ENCODE measurements around the gene DENND1A. TPM values are rescaled to one million over a fixed set of nuclear protein-coding genes. Genes with fewer than 3 reads are reported as not detected.

DENND1A gene
- total and polyA plus RNA-seq, 2 of the 13 experiments (the other 11 are each of a cell fraction or from before 2014, with no cell fraction given): 14.8 to 30.1 TPM

DNA sequence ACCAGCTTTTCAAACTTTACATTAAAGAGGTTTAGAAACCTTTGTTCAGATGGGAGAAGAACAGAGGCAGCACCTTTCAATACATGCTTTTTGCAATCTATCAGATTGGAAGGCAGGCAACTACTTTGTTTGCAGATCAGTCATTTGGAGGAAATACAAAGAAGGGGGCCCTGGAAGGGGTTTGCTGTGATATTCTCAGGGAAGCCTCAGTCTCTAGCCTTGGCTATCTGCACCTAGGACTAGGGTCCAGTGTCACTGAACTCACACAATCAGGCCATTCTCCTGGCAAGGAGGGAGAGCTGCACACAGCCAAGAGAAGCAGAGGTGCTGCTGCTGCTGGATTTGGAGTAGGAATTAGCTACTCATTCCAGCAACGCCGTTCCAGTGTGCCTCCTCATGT, 494.5 kb downstream of the DENND1A start (continued):
- TF ChIP-seq, protein P1, sequence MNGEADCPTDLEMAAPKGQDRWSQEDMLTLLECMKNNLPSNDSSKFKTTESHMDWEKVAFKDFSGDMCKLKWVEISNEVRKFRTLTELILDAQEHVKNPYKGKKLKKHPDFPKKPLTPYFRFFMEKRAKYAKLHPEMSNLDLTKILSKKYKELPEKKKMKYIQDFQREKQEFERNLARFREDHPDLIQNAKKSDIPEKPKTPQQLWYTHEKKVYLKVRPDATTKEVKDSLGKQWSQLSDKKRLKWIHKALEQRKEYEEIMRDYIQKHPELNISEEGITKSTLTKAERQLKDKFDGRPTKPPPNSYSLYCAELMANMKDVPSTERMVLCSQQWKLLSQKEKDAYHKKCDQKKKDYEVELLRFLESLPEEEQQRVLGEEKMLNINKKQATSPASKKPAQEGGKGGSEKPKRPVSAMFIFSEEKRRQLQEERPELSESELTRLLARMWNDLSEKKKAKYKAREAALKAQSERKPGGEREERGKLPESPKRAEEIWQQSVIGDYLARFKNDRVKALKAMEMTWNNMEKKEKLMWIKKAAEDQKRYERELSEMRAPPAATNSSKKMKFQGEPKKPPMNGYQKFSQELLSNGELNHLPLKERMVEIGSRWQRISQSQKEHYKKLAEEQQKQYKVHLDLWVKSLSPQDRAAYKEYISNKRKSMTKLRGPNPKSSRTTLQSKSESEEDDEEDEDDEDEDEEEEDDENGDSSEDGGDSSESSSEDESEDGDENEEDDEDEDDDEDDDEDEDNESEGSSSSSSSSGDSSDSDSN (CRISPR knock-in tag; IDR thresholded peaks at IDR 0.05): no peak
- peak; percentile 25; the same call in 1 of the 2 replicates for TF ChIP-seq FOXA3 (CRISPR knock-in tag; IDR thresholded peaks at IDR 0.05)
- TF ChIP-seq TCF7 (IDR thresholded peaks at IDR 0.05; ENCODE audit: low read depth): 0 out of 2 replicates have a peak, but pooled peaks have one; percentile 26
- no peak for TF ChIP-seq SCMH1 (CRISPR knock-in tag; IDR thresholded peaks at IDR 0.05; ENCODE audit: borderline replicate concordance)
- TF ChIP-seq EHMT2 (IDR thresholded peaks at IDR 0.05; ENCODE audit: borderline replicate concordance, low read depth, low read length): no peak
- peak; percentile 35; the same call in 1 of the 2 replicates for TF ChIP-seq RXRB (CRISPR knock-in tag; IDR thresholded peaks at IDR 0.05; ENCODE audit: borderline replicate concordance)
- no peak for TF ChIP-seq SRSF1 (optimal IDR thresholded peaks at IDR 0.05; ENCODE audit: low read depth, low read length)
- TF ChIP-seq JUND (CRISPR knock-in tag; IDR thresholded peaks at IDR 0.05): no peak
- TF ChIP-seq ZSCAN25 (CRISPR knock-in tag; IDR thresholded peaks at IDR 0.05): 0 out of 2 replicates have a peak, but pooled peaks have one; percentile 29
- peak; percentile 84 for TF ChIP-seq HNF4A (CRISPR knock-in tag; IDR thresholded peaks at IDR 0.05)
- TF ChIP-seq ZNF710 (CRISPR knock-in tag; IDR thresholded peaks at IDR 0.05; ENCODE audit: borderline replicate concordance): peak; percentile 51; the same call in 1 of the 2 replicates
- peak; percentile 53 for TF ChIP-seq GATAD2A (CRISPR knock-in tag; IDR thresholded peaks at IDR 0.05)
- TF ChIP-seq MYPOP (CRISPR knock-in tag; IDR thresholded peaks at IDR 0.05): no peak
